ENCODE results near the gene CAVIN1.
"Not testable (repeated sequence)": the region's sequence is repeated elsewhere in the genome, so short reads cannot be mapped to it uniquely, and the experiment has no call there.

The CAVIN1 gene

GRCh38 chr17:42429726-42430447 is 6.8 kb upstream of the CAVIN1 start:
- DNase-seq (ENCODE audit: low spot score), result no peak

- peak; percentile 88 for DNase-seq (ENCODE audit: low spot score)
Measured at GRCh38 chr17:42428141-42428944, 5.3 kb upstream of the CAVIN1 start.

GRCh38 chr17:42424991-42425610 is 2.0 kb upstream of the CAVIN1 start:
- DNase-seq (ENCODE audit: low spot score), result peak; percentile 43

- DNase-seq (ENCODE audit: low spot score), result no peak
Measured at GRCh38 chr17:42423766-42424165, 710 bp upstream of the CAVIN1 start.

- no peak for DNase-seq (ENCODE audit: low spot score)
Measured at GRCh38 chr17:42422412-42422957, 571 bp downstream of the CAVIN1 start.

- peak; percentile 73 for DNase-seq (ENCODE audit: low spot score)
Measured at GRCh38 chr17:42421507-42422338, 1.3 kb downstream of the CAVIN1 start.

GRCh38 chr17:42421136-42421506 is 1.9 kb downstream of the CAVIN1 start:
- no peak for DNase-seq (ENCODE audit: low spot score)

- DNase-seq (ENCODE audit: low spot score), result not testable (repeated sequence)
Measured at GRCh38 chr17:42417981-42418380, 5.1 kb downstream of the CAVIN1 start.

- no peak for DNase-seq (ENCODE audit: low spot score)
Measured at GRCh38 chr17:42414704-42415409, 8.2 kb downstream of the CAVIN1 start.

- no peak for DNase-seq (ENCODE audit: low spot score)
Measured at GRCh38 chr17:42413464-42414040, 9.5 kb downstream of the CAVIN1 start.

- no peak for DNase-seq (ENCODE audit: low spot score)
Measured at GRCh38 chr17:42411905-42412679, 11.0 kb downstream of the CAVIN1 start.

- no peak for DNase-seq (ENCODE audit: low spot score)
Measured at GRCh38 chr17:42411361-42411760, 11.7 kb downstream of the CAVIN1 start.

- no peak for DNase-seq (ENCODE audit: low spot score)
Measured at GRCh38 chr17:42410319-42410685, 12.8 kb downstream of the CAVIN1 start.

- peak; percentile 95 for DNase-seq (ENCODE audit: low spot score)
Measured at GRCh38 chr17:42409523-42410318, 13.3 kb downstream of the CAVIN1 start.

- no peak for DNase-seq (ENCODE audit: low spot score)
Measured at GRCh38 chr17:42408061-42408460, 15.0 kb downstream of the CAVIN1 start.

GRCh38 chr17:42407289-42407836 is 15.7 kb downstream of the CAVIN1 start:
- DNase-seq (ENCODE audit: low spot score), result peak; percentile 63

GRCh38 chr17:42406615-42407288 is 16.3 kb downstream of the CAVIN1 start:
- DNase-seq (ENCODE audit: low spot score), result no peak

GRCh38 chr17:42405963-42406495 is 17.0 kb downstream of the CAVIN1 start:
- DNase-seq (ENCODE audit: low spot score), result peak; percentile 68

Data from AG08395 (cell line).